ENCODE data around the gene SBF1. TPM values are rescaled to one million over a fixed set of nuclear protein-coding genes. Genes with fewer than 3 reads are reported as not detected.

SBF1 gene, protein sequence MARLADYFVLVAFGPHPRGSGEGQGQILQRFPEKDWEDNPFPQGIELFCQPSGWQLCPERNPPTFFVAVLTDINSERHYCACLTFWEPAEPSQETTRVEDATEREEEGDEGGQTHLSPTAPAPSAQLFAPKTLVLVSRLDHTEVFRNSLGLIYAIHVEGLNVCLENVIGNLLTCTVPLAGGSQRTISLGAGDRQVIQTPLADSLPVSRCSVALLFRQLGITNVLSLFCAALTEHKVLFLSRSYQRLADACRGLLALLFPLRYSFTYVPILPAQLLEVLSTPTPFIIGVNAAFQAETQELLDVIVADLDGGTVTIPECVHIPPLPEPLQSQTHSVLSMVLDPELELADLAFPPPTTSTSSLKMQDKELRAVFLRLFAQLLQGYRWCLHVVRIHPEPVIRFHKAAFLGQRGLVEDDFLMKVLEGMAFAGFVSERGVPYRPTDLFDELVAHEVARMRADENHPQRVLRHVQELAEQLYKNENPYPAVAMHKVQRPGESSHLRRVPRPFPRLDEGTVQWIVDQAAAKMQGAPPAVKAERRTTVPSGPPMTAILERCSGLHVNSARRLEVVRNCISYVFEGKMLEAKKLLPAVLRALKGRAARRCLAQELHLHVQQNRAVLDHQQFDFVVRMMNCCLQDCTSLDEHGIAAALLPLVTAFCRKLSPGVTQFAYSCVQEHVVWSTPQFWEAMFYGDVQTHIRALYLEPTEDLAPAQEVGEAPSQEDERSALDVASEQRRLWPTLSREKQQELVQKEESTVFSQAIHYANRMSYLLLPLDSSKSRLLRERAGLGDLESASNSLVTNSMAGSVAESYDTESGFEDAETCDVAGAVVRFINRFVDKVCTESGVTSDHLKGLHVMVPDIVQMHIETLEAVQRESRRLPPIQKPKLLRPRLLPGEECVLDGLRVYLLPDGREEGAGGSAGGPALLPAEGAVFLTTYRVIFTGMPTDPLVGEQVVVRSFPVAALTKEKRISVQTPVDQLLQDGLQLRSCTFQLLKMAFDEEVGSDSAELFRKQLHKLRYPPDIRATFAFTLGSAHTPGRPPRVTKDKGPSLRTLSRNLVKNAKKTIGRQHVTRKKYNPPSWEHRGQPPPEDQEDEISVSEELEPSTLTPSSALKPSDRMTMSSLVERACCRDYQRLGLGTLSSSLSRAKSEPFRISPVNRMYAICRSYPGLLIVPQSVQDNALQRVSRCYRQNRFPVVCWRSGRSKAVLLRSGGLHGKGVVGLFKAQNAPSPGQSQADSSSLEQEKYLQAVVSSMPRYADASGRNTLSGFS (N-terminal part only)
- total RNA-seq (2022) (82.1 and 106 TPM in 2 replicates), Bru-seq, nascent RNA (percentile 53 among the genes with signal in this experiment), BruChase-seq, experiment 1, labeled RNA remaining after a 6-hour chase (percentile 80 among the genes with signal in this experiment), BruChase-seq, experiment 2, labeled RNA remaining after a 2-hour chase (percentile 65 among the genes with signal in this experiment)
- long read RNA-seq, full-length matches to known transcripts = 72 of 264 reads
- long read RNA-seq, partial matches to known transcripts = 99 of 264 reads
- long read RNA-seq, other reads (novel, unspliced or antisense) = 93 of 264 reads

DNA sequence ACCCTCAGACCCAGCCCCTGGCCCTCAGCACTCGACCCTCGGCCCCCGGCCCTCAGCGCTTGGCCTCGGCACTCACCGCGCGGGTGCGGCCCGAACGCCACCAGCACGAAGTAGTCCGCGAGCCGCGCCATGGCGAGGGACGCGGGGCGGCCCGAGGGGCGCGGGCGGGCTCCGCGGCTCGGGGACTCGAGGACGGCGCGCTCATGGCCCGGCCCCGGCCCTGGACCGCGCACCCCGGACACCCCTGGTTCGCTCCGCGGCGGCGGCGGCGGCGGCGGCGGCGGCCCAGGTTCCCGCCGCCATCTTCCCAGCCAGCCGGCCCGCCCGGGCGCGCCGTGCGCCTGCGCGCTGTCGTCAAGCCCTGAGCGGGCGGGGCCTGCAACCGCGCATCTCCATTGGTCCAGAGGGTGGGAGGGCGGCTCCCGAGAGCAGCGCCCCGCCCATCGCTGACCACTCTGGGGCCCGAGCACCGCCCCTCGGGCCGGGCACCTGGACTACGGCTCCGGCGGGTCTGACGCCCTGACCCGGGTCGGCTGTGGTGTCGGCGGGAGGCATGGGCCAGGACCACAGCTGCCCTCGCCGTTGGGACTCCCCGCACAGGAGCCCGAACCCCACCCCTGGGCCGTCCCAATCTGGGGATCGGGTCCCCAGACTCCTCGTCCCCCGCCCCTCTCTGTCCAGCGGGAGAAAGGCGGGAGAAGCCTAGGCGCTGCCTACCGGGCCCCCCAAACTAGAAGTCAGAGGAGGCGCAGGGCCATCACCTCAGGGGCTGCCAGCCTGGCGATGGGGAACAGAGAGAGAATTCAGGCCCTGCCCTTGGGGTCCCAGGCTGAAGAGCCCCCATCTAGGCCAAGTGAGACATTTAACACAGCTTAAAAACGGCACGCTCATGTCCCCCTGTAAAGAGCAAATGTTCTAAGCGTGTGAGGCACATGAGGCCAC lies at the start of gene SBF1:
Gene SBF1 (minus strand): TSS at position 326 of the 942 bp plus-strand sequence. CDS start 195 bp downstream, at position 131.
- BruUV-seq (replicated peaks) = TSS peak; percentile 65
- intact Hi-C loops (cut with micrococcal nuclease) = no loop called here
- Mint-ChIP-seq H3K27me3 (ENCODE audit: insufficient read depth, unreplicated experiment) (no peaks in the 10 kb centered on the region), H3K4me3 (ENCODE audit: unreplicated experiment) (peak within 1 kb of the TSS; percentile 90), H3K9me3 (ENCODE audit: unreplicated experiment) (no peaks in the 10 kb centered on the region), H3K27ac (ENCODE audit: low read depth, unreplicated experiment) (peak within 1 kb of the TSS; percentile 78), H3K4me1 (ENCODE audit: insufficient read depth, unreplicated experiment) (peaks cover 36% of the 10 kb centered on the region), H3K36me3 (ENCODE audit: insufficient read depth, unreplicated experiment) (peaks cover 18% of the 10 kb centered on the region)
- DNase-seq (ENCODE audit: unreplicated experiment) = peak; percentile 87
- ChIA-PET POLR2A (interaction anchor here (1.1 to 1.6 kb wide), 2 partner anchors 51 to 107 kb away, joined by 3 read pairs; partner anchors contain the start of genes CHKB and SCO2), CTCF (interaction anchor here (0.6 to 0.8 kb wide), 5 partner anchors 14 to 170 kb away, joined by 3 to 4 read pairs (median 3); no protein-coding TSS in a partner anchor)
- TF ChIP-seq, protein P1, sequence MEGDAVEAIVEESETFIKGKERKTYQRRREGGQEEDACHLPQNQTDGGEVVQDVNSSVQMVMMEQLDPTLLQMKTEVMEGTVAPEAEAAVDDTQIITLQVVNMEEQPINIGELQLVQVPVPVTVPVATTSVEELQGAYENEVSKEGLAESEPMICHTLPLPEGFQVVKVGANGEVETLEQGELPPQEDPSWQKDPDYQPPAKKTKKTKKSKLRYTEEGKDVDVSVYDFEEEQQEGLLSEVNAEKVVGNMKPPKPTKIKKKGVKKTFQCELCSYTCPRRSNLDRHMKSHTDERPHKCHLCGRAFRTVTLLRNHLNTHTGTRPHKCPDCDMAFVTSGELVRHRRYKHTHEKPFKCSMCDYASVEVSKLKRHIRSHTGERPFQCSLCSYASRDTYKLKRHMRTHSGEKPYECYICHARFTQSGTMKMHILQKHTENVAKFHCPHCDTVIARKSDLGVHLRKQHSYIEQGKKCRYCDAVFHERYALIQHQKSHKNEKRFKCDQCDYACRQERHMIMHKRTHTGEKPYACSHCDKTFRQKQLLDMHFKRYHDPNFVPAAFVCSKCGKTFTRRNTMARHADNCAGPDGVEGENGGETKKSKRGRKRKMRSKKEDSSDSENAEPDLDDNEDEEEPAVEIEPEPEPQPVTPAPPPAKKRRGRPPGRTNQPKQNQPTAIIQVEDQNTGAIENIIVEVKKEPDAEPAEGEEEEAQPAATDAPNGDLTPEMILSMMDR (IDR thresholded peaks at IDR 0.05; ENCODE audit: unreplicated experiment) = no peak

DNA sequence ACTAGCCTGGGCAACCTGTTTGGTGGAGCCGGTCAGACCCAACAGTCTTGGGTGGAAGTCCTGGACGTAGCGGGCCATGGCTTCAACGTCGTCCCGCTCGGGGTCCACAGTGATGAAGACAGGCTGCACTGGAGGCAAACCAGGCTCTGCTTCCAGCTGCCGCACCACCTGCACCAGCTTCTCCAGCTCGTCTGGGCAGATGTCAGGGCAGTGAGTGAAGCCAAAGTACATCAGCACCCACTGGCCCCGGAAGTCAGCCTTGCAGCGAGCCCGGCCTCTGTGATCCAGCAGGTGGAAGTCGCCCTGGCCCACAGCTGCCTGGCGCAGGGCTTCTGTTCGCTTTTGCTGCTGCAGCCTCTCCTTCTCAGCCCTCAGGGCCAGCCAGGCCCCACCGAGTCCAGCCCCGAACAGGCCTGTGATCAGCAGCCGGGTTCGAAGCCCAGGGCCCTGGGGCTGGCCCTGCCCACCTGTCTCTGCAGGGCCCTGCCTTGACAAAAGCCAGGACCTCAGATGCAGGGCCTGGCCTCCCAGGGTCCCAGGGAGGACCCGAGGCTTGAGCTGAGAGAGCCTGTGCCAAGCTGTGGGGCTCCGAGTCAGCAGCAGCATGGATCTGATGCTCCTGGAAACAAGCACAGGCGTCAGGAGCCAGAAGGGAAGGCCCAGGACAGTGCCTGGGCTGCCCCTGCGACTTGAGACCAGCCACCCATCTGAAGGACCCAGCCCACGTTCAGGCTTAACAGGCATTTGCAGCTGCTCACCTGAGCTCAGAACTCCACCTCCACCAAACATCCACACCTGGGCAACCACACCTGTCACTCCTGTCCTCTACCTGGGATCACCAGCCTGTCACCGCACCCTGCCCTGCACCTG lies 49.2 kb upstream of the SBF1 start:
- ChIA-PET POLR2A (interaction anchor here (0.6 to 7.1 kb wide), 15 partner anchors 9 to 280 kb away, joined by 3 to 170 read pairs (median 13); partner anchors contain the start of genes CHKB, KLHDC7B, LMF2 and NCAPH2), CTCF (interaction anchor here (0.7 to 2.6 kb wide), 5 partner anchors 10 to 96 kb away, joined by 4 to 17 read pairs (median 5); partner anchors contain the start of gene SYCE3)
- no peak for DNase-seq (ENCODE audit: unreplicated experiment)
- no TSS peak for BruUV-seq (replicated peaks)
- intact Hi-C loops (cut with micrococcal nuclease) = no loop called here
- Mint-ChIP-seq H3K4me1 (ENCODE audit: insufficient read depth, unreplicated experiment) (peaks cover 20% of the 10 kb centered on the region), H3K36me3 (ENCODE audit: insufficient read depth, unreplicated experiment) (peaks cover 60% of the 10 kb centered on the region), H3K27me3 (ENCODE audit: insufficient read depth, unreplicated experiment) (no peaks in the 10 kb centered on the region), H3K27ac (ENCODE audit: low read depth, unreplicated experiment) (peak overlapping the region; percentile 88), H3K4me3 (ENCODE audit: unreplicated experiment) (peak overlapping the region; percentile 85), H3K9me3 (ENCODE audit: unreplicated experiment) (no peaks in the 10 kb centered on the region)
- TF ChIP-seq, protein P1 (IDR thresholded peaks at IDR 0.05; ENCODE audit: unreplicated experiment) = no peak

DNA sequence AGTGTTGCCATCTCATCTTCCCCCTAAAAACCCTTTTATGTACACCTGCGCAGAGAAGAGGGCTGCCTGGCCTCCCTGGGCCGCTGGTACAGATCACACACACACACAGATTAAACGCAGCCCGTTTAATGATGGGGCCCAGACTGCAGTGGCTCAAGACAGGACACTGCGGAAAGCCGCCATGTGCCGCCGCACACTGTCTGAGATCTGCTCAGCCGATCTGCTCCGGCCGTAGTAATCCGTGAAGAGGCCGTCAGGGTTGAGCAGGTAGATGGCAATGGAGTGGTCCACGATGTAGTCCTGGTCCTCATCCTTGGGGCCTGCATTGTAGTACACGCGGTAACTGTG lies 48.6 kb upstream of the SBF1 start:
- H3K9me3 Mint-ChIP-seq (ENCODE audit: unreplicated experiment) = no peaks in the 10 kb centered on the region
- no peak overlapping the region for H3K4me3 Mint-ChIP-seq (ENCODE audit: unreplicated experiment)
- H3K4me1 Mint-ChIP-seq (ENCODE audit: insufficient read depth, unreplicated experiment) = peaks cover 16% of the 10 kb centered on the region
- POLR2A ChIA-PET = interaction anchor here (3.3 to 7.1 kb wide), 2 partner anchors 14 to 16 kb away, joined by 113 to 170 read pairs; partner anchors contain the start of genes LMF2 and NCAPH2
- TF ChIP-seq, protein P1 (IDR thresholded peaks at IDR 0.05; ENCODE audit: unreplicated experiment) = no peak
- intact Hi-C loops (cut with micrococcal nuclease) = no loop called here
- no peaks in the 10 kb centered on the region for H3K27me3 Mint-ChIP-seq (ENCODE audit: insufficient read depth, unreplicated experiment)
- H3K27ac Mint-ChIP-seq (ENCODE audit: low read depth, unreplicated experiment) = no peak overlapping the region
- CTCF ChIA-PET = interaction anchor here (0.7 to 1.0 kb wide), 2 partner anchors 14 to 98 kb away, joined by 3 to 4 read pairs; no protein-coding TSS in a partner anchor
- no peak for DNase-seq (ENCODE audit: unreplicated experiment)
- BruUV-seq (replicated peaks) = no TSS peak
- H3K36me3 Mint-ChIP-seq (ENCODE audit: insufficient read depth, unreplicated experiment) = peaks cover 60% of the 10 kb centered on the region
